Measurements from ENCODE around the gene SPRN.

DNA sequence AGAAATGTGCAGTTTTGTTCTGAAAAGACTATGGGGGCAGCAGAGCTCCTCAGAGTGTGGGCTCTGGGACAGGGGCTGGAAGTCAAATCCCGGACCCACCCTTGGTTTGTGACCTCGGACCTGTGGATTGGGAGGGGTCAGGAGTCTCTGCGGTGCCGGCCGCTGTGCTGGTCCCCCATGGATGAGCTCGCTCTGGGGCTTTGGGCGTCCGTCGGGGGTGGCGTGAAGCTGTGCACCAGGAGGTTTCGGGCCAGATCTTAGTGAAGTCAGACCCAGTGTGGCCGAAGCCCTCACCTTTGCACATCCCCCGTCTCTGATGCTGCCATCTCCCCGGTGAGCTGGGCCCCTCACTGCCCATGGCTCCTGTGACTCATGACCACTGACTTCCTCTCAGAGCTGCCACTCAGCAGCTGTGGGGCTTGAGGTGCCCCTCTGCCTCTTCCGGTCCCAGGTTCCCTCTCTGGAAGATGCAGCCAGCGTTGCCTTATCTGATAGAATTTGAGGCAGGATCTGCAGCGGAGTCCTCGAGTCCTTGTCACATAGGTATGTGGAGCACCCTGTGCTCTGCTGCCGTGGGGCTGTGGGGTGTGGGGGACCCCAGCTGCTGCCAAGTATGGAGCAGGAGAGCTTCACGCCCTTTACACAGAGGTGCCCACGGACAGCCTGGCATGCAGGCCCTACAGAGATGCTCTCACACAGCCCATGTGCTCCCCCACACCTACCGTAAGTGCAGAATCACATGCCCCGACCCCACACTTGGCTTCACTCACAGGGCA lies 18.0 kb upstream of the SPRN start:
- TF ChIP-seq, protein P1, sequence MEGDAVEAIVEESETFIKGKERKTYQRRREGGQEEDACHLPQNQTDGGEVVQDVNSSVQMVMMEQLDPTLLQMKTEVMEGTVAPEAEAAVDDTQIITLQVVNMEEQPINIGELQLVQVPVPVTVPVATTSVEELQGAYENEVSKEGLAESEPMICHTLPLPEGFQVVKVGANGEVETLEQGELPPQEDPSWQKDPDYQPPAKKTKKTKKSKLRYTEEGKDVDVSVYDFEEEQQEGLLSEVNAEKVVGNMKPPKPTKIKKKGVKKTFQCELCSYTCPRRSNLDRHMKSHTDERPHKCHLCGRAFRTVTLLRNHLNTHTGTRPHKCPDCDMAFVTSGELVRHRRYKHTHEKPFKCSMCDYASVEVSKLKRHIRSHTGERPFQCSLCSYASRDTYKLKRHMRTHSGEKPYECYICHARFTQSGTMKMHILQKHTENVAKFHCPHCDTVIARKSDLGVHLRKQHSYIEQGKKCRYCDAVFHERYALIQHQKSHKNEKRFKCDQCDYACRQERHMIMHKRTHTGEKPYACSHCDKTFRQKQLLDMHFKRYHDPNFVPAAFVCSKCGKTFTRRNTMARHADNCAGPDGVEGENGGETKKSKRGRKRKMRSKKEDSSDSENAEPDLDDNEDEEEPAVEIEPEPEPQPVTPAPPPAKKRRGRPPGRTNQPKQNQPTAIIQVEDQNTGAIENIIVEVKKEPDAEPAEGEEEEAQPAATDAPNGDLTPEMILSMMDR (IDR thresholded peaks at IDR 0.05), result no peak
- no peak for TF ChIP-seq POLR2A (IDR thresholded peaks at IDR 0.05)
- TF ChIP-seq POLR2AphosphoS5 (IDR thresholded peaks at IDR 0.05), result no peak
- TF ChIP-seq EP300 (IDR thresholded peaks at IDR 0.05), result no peak

All from upper lobe of left lung (tissue), 4 donors.